ENCODE data around the gene VRTN.

The VRTN gene

GRCh38 chr14:74405663-74406062, 57.4 kb downstream of the VRTN start:
- Histone ChIP-seq H3K4me2 (ENCODE audit: low read length) (no peak overlapping the region), H3K36me3 (ENCODE audit: control insufficient read depth, low read length) (no peaks in the 10 kb centered on the region), H4K20me1 (ENCODE audit: control insufficient read depth, insufficient read depth, low read depth, low read length) (no peaks in the 10 kb centered on the region), H3K9me2 (replicated peaks; ENCODE audit: control insufficient read depth, low read length) (no peaks in the 10 kb centered on the region), H3K9me3 (ENCODE audit: control insufficient read depth, insufficient read depth, low read length) (no peaks in the 10 kb centered on the region), H3K4me3 (ENCODE audit: low read length) (no peak overlapping the region), H3K27ac (ENCODE audit: low read depth, low read length) (no peak overlapping the region), H3K79me2 (ENCODE audit: control insufficient read depth, low read length) (no peaks in the 10 kb centered on the region), H3K27me3 (ENCODE audit: control insufficient read depth, low read length) (peaks cover 5% of the 10 kb centered on the region; the same call in 1 of the 2 replicates), H3F3A (ENCODE audit: control insufficient read depth, insufficient read depth) (no peaks in the 10 kb centered on the region), H3K4me1 (ENCODE audit: control insufficient read depth, low read length) (peaks cover 22% of the 10 kb centered on the region)
- TF ChIP-seq CTCF (IDR thresholded peaks at IDR 0.05; ENCODE audit: low read depth, low read length, poor library complexity, severe bottlenecking), result no peak
- no peak for TF ChIP-seq EZH2phosphoT487 (IDR thresholded peaks at IDR 0.05; ENCODE audit: borderline replicate concordance, low read length)

GRCh38 chr14:74407021-74407800, 58.9 kb downstream of the VRTN start:
- Histone ChIP-seq H3K36me3 (ENCODE audit: control insufficient read depth, low read length) (no peaks in the 10 kb centered on the region), H3K4me1 (ENCODE audit: control insufficient read depth, low read length) (peaks cover 9% of the 10 kb centered on the region), H3K27ac (ENCODE audit: low read depth, low read length) (no peak overlapping the region), H3K9me2 (replicated peaks; ENCODE audit: control insufficient read depth, low read length) (no peaks in the 10 kb centered on the region), H3K4me2 (ENCODE audit: low read length) (no peak overlapping the region), H3K27me3 (ENCODE audit: control insufficient read depth, low read length) (peaks cover 3% of the 10 kb centered on the region; the same call in 1 of the 2 replicates), H3F3A (ENCODE audit: control insufficient read depth, insufficient read depth) (no peaks in the 10 kb centered on the region), H3K9me3 (ENCODE audit: control insufficient read depth, insufficient read depth, low read length) (no peaks in the 10 kb centered on the region), H4K20me1 (ENCODE audit: control insufficient read depth, insufficient read depth, low read depth, low read length) (no peaks in the 10 kb centered on the region), H3K4me3 (ENCODE audit: low read length) (no peak overlapping the region), H3K79me2 (ENCODE audit: control insufficient read depth, low read length) (no peaks in the 10 kb centered on the region)
- no peak for TF ChIP-seq EZH2phosphoT487 (IDR thresholded peaks at IDR 0.05; ENCODE audit: borderline replicate concordance, low read length)
- TF ChIP-seq CTCF (IDR thresholded peaks at IDR 0.05; ENCODE audit: low read depth, low read length, poor library complexity, severe bottlenecking), result no peak

- Histone ChIP-seq H3K4me1 (ENCODE audit: control insufficient read depth, low read length) (peaks cover 4% of the 10 kb centered on the region), H3F3A (ENCODE audit: control insufficient read depth, insufficient read depth) (no peaks in the 10 kb centered on the region), H3K36me3 (ENCODE audit: control insufficient read depth, low read length) (no peaks in the 10 kb centered on the region), H3K9me3 (ENCODE audit: control insufficient read depth, insufficient read depth, low read length) (no peaks in the 10 kb centered on the region), H3K4me2 (ENCODE audit: low read length) (no peak overlapping the region), H4K20me1 (ENCODE audit: control insufficient read depth, insufficient read depth, low read depth, low read length) (no peaks in the 10 kb centered on the region), H3K79me2 (ENCODE audit: control insufficient read depth, low read length) (no peaks in the 10 kb centered on the region), H3K4me3 (ENCODE audit: low read length) (no peak overlapping the region), H3K27ac (ENCODE audit: low read depth, low read length) (no peak overlapping the region), H3K9me2 (replicated peaks; ENCODE audit: control insufficient read depth, low read length) (no peaks in the 10 kb centered on the region), H3K27me3 (ENCODE audit: control insufficient read depth, low read length) (peaks cover 3% of the 10 kb centered on the region; the same call in 1 of the 2 replicates)
- no peak for TF ChIP-seq EZH2phosphoT487 (IDR thresholded peaks at IDR 0.05; ENCODE audit: borderline replicate concordance, low read length)
- no peak for TF ChIP-seq CTCF (IDR thresholded peaks at IDR 0.05; ENCODE audit: low read depth, low read length, poor library complexity, severe bottlenecking)
Measured at GRCh38 chr14:74407801-74408154, 59.5 kb downstream of the VRTN start.
